Umbilical cord (tissue), 2 donors: ENCODE measurements around the gene TUBGCP2. TPM values are rescaled to one million over a fixed set of nuclear protein-coding genes. Genes with fewer than 3 reads are reported as not detected.

Experiments used
- DNase-seq: peaks from one replicate; pipeline ENCODE4 v3.0.0-alpha.2; 2015; ENCODE audit warnings: low spot score
- total RNA-seq: library from RNA; depleted of rRNA; stranded (reverse); fragments of >200 nt; gene quantifications from one replicate; pipeline ENCODE4 v1.2.3, GENCODE V29; 2014; ENCODE audit warnings: low replicate concordance; ENCODE audit not compliant: insufficient read depth

Gene TUBGCP2
- total RNA-seq, 1 donor from 2014 or later, result 34.2 TPM

DNA sequence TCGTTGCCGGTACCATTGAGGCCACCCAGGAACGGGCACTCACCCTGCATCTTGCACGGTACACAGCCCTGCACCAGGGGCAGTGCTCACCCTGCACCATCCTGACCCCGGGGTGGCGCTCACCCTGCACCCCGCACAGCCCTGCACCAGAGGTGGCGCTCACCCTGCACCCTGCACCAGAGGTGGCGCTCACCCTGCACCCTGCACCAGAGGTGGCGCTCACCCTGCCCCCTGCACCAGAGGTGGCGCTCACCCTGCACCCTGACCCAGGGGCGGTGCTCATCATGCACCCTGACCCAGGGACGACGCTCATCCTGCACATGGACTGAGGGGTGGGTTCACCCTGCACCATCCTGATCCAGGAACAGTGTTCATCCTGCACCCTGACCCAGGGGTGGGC is 6.4 kb downstream of the TUBGCP2 start:
- no peak for DNase-seq

DNA sequence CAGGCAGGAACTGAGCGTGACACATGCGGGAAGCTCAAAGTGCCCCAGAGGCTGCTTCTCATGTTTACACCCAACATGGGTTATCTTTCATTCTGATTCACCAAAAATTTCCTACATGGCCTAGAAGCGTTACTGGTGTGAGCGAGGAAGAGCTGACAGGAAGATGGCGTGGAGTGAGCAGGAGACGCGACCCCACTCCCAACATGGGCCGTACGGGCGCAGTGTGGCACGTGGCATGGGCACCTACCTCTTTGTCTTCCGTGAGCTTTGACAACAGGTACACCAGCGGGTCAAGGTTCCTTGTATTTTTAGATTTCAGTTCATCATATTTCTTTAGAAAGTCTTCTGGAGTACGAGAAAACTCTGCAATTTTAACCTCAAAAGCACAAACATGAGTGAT is 8.9 kb downstream of the TUBGCP2 start:
- DNase-seq, result no peak

DNA sequence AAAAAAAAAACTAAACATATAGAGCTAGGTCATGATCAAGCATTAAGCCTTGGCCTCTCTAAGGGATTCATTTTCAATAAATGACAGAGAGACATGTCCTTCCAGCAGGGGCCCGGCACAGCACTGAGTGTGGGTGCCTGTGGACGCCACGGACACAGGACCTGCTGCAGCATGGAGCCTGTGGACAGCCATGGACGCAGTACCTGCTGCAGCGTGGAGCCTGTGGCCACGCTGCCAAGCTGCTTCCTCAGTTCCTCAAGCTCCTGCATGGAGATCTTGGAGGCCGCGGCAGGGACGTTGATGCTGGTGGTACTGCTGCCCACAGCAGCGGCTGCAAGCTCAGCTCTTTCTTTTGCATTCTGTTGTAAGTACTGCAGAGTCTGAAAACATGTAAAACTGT is 9.4 kb downstream of the TUBGCP2 start:
- DNase-seq, result no peak

DNA sequence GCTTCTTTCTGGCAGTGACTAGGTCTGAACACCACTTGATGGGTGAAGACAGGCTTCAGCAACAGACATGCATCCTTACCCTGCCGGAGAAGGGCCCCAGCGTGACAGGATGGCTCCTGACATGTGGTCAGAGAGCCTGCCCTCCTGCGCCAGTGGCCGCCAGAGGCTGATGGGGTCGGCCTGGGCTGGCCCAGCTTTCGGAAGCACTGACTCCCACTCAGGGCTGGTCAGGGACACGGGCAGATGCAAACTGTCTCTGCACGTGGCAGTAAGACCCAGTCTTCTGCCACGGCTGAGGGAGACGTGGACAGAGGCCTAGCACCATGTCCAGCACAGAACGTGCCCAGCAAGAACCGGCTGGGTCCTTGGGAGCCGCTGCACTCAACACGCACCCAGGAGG is 10.2 kb downstream of the TUBGCP2 start:
- DNase-seq, result no peak

DNA sequence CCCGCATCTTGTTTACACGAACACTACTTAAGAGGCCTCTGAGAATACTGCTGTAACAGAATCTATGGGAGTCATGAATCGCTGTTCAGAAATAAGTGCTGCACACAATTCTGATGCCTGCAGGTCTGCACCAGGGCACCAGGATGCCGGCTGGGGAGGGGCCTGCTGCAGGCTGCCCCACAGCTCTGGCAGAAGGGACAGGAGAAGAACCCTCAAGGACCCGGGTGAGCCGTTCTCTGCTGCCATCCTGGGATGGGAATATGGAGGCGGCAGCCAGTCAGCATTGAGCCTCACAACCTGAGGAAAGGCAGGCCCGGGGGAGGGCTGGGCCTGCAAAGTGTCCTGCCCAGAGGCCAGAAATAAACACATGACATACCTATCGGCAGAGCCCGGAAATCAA is 11.2 kb downstream of the TUBGCP2 start:
- no peak for DNase-seq

DNA sequence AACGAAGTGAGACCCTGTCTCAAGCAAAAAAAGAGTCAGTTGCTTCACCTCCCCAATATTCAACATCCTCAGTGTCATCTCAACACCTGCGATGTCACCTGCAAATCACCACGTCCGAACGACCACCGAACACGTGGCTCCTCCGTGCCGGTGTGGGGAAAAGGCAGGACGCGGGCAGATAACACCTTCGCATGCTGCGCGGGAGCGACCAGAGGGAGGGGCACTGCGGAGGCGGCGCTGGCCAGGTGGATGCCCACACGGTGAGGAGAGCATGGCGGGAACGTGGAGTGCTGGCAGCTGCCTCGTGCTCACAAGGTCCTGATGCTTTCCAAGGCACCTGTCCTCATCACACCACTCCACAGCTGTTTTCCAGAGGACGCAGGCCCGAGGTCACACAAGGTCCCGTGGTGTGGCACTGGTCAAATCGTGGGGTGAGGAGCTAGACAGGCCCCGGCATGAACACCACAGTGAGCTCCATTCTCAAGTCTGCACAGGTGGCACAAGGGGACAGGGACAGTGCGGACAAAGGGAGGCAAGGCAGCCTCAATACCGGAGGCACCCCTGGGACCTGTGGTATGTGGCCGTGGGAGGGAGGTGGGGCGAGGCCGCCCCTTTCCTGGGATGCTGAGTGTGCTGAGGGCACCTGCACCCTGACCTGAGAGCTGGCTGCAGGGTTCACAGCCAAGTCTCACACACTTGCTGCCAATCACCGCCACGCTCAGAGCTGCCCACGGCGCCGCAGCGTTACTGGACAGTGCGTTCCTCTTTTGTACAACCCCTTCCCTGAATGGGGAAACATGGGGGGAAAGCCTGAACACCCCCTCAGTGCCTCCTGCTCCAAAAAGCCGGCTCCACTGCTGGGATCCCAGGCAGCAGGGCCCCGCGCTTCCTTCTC is 13.0 kb downstream of the TUBGCP2 start:
- DNase-seq, result no peak

DNA sequence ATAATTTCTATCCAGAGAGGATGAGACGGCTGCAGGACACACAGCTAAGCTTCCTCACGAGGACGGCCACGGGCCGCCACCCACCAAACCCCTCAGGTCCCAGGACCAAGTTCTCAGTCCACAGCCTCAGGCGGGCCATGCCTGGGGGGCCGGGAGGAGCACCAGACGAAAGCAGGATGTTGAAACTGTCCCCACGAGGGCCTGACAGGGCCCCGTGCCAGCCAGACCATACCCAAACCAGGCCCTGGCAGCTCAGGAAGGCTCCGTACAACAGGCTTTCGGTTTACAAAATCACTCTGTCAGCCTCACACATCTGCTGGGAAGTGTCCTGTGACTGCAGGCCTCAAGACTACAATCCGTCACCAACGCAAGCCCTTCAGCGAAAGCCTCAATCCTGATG is 14.5 kb downstream of the TUBGCP2 start:
- DNase-seq, result no peak

DNA sequence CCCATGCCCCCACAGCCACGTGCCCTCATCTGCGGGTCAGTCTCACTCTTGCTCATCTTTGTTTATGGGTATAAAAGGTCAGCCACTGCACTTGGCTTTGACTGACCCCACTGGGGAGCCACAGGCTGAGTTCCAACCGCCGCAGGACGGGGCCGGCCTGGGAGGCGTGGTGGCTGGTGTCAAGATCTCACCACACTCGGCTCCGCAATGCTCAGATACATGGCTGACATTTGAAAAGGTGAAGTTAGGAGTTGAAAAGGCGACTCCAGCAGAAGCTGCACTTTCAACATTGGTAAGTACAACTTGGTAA is 14.9 kb downstream of the TUBGCP2 start:
- DNase-seq, result no peak

DNA sequence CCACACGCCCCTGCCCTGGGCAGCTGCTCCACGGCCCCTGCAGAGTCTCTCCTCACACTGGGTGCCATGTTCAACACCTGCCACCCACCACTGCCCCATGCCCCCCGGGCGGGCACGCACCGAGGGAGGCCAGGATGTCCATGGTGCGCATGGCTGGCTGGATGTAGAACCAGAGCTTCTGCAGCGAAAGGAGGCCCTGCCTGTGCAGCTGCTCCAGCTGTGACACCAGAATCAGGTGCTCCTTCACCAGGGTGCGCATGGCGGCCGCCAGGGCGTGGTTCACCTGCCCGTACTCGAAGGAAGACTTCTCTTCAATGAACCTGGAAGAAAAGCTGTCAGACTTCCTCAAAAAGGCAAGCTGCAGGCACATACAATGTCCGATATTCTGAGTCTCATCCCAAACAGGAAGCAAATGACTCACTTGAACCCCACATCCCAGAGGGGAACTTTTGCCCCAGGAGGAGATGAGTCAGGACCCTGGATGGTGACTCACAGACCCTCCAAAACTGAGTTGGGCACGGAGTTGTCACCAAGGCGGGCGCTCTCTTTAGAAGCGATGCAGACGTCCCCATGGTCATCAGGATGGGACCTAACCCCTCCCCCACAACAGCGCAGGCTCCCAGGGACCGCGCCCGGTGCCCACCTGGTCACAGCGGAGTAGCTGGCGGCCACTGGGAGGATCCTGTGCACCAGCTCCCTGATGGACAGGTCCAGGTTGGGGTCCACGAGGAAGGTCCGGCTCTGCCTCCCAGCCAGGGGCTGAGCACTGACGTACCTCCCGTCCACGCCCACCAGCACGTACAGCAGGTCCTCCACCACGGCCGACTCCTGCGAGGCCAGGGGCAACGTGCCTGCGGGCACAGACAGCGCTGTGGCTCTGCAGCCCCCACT is 15.5 kb downstream of the TUBGCP2 start:
- no peak for DNase-seq

DNA sequence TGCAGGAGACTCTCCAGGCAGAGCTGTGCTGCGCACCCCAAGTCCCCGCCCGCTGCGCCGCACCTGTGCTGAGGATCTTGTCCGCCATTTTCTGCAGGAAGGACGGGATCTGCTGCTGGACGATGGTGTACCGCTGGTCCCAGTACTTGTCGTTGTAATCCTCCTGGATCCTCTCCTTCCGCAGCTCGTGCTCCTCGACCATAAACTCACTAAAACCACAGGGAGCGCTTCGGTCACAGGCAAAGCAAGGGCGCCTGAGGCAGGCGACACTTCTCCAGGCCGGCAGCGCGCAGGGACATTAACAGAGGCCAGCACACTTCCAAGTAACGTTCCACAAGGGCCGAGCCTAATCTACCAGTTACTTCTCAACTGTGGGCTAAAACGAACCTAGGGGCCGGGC is 18.9 kb downstream of the TUBGCP2 start:
- DNase-seq, result no peak

DNA sequence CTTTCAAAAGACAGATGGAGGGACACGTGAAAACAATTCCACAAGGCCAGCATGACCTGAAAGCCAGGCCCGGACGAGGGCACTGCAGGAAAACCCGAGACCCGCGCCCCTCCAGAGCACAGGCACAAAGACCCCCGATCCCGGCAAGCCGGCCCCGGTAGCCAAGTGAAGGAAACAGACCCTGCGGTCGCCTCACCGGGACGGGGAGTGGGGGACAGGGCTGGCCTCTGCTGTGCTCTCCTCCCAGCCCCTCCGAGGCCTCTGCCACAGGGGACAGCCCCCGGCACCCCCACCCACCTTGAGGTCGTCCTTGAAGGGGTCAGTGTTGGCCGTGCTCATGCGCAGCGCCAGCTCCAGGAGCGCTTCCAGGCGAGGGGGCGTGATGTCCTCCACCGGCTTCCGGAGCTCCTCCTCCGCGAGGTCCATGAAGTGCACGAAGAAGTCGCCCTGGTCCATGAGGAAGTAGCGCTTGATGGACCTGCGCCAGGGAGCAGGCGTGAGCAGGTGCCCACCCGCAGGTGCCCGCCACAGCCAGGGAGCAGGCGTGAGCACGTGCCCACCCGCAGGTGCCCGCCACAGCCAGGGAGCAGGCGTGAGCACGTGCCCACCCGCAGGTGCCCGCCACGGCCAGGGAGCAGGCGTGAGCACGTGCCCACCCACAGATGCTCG is 20.7 kb downstream of the TUBGCP2 start:
- no peak for DNase-seq

DNA sequence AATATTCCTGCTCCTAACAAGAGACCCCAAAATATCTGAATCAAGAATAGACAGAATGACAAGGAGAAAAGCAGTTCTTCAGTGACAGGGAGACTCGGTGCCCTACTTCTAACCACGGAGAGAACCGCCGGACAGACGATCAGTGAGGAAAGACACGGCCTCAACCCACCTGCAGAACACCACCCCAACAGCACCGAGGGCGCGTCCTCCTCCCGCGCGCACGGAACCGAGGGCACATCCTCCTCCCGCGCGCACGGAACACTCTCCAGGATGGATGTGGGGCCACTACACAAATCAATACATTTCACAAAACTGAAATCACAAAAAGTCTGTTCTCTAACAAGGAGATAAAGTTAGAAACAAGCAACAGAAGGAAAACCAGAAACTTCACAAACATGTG is 22.3 kb downstream of the TUBGCP2 start:
- DNase-seq, result no peak

DNA sequence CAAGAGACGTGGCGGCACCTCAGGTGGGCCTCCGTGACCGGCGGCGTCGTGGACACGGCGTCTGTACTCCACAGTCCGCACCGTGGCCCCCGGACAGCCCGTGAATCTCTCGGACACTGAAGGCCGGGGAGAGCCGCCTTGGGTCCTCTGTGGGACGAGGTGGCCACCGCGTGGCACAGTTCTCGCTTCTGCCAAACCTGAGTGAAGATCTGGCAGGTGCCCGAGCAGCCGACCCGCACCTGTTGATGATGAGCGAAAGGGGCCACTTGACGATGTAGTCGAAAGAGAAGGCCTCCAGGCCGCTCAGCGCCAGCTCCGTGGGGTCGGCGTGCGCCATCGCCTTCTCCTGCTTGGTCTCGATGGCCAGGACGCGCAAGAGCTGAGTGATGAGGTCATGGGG is 23.5 kb downstream of the TUBGCP2 start:
- DNase-seq, result no peak

DNA sequence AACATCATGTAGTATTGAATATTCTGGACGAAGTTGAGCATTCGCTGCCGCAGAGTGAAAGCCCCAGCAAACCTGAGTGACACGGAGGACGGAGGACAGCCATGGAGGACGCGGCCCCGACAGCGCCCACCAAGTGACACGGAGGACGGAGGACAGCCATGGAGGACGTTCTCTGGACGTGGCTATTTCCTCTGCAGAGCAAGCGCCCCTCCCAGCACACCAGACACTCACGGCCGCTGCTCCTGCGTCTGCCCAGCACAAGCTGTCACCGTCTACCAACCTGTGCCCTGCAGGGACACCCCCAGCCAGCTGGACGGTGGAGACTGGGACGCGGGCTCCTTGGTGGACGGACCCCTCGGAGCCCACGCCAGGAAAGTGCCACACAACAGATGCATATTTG is 24.7 kb downstream of the TUBGCP2 start:
- no peak for DNase-seq

DNA sequence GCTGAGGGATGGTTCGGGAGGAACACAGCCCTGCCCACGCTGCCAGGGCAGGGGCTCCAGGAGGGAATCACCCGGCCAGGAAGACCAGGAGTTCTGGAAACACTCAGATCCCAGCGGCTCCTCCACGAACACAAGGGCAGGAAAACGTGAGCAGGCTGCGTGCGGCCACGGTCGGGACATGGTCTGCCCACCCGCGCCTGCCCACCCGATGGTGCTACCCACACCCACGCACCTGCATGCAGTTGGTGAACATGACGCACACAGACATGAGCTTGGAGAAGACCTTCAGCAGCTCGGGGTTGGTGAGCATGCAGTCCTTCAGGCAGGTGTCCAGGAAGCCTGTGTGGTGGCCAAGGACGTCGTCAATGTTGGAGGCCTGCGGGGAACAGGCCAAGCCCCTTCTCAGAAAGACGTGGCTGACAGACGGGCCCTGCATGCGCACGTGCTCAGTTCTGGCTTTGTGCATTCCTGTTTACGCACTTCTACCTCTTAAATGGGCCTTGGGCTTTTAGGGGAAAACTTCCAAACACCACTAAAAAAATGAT is 25.8 kb downstream of the TUBGCP2 start:
- DNase-seq, result no peak

DNA sequence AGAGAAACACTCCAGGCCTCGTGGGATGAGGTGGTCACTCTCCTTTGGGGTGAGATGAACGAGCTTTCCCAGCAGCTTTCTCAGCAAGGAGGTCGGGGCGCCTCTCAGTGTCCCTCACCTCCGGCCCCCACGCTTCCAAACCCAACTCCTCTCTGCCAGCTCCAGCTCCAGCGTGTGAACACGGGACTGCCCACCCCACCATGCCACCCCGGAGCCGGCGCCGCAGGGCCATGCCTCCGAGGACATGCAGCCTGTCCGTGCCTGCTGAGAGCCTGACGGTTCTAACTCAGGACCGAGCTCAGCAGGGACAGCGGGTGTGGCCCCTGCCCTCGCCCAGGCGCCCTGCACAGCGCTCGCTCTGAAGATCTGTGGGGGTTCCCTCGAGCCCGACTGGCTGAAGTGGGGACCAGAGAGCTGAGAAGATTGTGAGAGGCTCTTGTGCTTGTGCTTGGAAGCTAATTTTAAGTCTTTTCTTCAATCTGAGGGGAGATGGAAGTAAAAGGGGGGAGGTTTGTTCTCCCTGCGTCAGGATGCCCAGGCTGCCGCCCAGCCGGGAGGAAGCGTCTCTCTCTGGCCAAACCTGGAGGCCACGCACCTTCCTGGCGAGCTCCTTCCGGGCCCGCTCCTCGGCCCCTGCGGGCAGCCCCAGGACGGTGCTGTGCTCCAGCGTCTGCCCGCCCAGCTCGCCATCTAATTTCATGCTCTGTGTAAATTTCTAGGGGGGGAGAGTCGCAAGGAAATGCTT is 26.9 kb downstream of the TUBGCP2 start:
- no peak for DNase-seq

DNA sequence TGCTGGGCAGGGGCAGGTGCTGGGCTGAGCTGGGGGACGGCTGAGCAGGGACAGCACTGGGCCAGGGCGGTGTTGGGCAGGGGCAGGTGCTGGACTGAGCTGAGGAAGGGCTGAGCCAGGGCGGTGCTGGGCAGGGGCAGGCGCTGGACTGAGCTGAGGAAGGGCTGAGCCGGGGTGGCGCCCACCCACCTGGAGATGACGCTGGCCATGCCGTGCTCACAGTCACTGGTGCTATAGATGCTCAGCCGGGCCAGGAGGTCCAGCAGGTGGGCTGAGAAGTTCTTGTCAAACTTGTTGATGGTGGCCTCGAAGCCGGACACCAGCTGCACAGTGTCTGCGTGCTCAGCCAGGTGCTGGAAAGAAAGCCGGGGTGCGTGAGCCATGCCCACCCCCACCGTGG is 27.6 kb downstream of the TUBGCP2 start:
- DNase-seq, result no peak

DNA sequence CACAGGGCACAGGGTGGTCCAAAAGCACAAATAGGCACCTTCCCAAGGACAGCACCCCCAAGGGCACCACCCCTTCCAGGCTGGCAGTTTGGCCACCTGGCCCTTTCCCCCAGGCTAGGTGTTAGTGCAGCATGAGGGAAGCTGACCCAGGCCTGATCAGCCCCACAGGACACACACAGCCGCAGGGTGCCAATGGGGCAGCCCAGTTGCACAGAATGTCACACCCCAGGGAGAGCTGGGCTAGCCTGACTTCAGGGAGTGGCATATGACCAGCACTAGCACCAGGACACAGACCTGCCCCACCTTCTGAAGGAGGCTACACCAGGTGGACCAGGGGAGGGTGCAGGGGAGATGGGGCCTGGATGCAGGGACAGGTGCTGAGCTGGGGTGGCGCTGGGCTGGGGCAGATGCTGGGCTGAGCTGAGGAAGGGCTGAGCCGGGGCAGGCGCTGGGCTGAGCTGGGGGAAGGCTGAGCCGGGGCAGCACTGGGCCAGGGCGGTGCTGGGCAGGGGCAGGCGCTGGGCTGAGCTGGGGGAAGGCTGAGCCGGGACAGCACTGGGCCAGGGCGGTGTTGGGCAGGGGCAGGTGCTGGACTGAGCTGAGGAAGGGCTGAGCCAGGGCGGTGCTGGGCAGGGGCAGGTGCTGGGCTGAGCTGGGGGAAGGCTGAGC is 28.1 kb downstream of the TUBGCP2 start:
- no peak for DNase-seq

DNA sequence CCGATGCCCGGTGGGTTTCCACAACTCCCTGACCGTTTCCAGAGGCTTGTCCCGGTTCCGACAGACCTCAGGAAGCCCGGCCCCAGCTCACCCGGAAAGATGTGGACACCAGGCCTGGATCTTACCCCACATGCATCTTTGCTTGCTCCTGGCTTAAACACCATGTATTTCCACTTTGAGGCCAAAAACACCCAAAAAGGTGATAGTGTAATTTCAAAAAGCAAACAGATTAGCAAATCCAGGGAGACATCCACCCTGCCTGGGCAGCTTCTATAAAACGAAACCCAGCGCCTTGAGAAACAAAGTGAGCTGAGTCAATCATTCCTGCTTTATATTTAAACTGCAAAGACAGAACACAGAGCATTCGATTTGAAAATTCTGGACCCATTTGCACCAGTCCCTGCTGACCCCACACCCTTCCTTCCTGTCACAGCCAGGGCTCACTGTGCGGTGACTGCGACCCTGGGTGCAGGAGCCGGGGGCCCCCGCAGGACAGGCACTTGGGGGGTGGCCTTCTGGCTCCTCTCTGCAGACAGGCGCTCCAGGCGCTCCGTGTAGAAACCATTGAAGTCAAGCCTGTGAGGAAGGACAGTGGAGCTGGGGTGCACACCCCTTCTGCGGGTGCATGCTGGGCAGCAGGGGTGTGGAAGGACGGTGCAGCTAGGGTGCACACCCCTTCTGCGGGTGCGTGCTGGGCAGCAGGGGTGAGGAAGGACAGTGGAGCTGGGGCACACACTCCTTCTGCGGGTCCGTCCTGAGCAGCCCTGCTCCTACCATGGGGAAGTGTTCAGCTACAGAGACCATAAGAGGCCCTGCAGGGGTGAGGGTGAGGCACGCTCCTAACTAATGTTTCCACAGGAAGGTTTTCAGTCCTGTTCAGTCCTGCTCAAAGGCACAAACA is 29.1 kb downstream of the TUBGCP2 start:
- DNase-seq, result no peak
